Thyroid gland (tissue), 4 donors: Measurements from ENCODE around the gene FKBP1A.

ENCODE experiments used
- CTCF ChIP-seq, 6 experiments: fragments of 200-600 bp in 3 of 6; fragments of 450-650 bp in 3 of 6; sonication (generic) in 3 of 6; IDR thresholded peaks; one replicate each; pipeline ENCODE4 v1.5.1; 2016 to 2019; ENCODE audit warnings: antibody characterized with exemption in 6 of 6, mild to moderate bottlenecking in 2 of 6, inconsistent platforms in 1 of 6, moderate library complexity in 1 of 6
- POLR2A ChIP-seq, 2 donors: fragments of 450-650 bp; IDR thresholded peaks; one replicate each; pipeline ENCODE4 v1.6.1; 2017; ENCODE audit warnings: antibody characterized with exemption in 2 of 2, mild to moderate bottlenecking in 2 of 2, moderate library complexity in 1 of 2

GRCh38 chr20:1368448-1369199, 24.2 kb downstream of the FKBP1A start:
- TF ChIP-seq CTCF (IDR thresholded peaks at IDR 0.05) (no peak), POLR2A (IDR thresholded peaks at IDR 0.05) (no peak)
